ENCODE measurements around the gene USP48. TPM values are rescaled to one million over a fixed set of nuclear protein-coding genes. Genes with fewer than 3 reads are reported as not detected.

The USP48 gene
- total RNA-seq, 1 donor from 2014 or later, result 88.7 TPM

GRCh38 chr1:21763694-21764419 is 19.1 kb downstream of the USP48 start:
- no peaks in the 10 kb centered on the region for H3K9me3 Mint-ChIP-seq
- peaks cover 5% of the 10 kb centered on the region for H3K36me3 Mint-ChIP-seq (ENCODE audit: low read depth)
- H3K4me3 Mint-ChIP-seq, result no peak overlapping the region
- H3K4me1 Mint-ChIP-seq (ENCODE audit: low read depth), result peaks cover 47% of the 10 kb centered on the region
- no peaks in the 10 kb centered on the region for H3K27me3 Mint-ChIP-seq (ENCODE audit: insufficient read depth)
- H3K27ac Mint-ChIP-seq, result no peak overlapping the region
- intact Hi-C loops (cut with micrococcal nuclease), result no loop called here
- no peak for DNase-seq (ENCODE audit: low spot score)

GRCh38 chr1:21763236-21763635 is 19.7 kb downstream of the USP48 start:
- Mint-ChIP-seq H3K4me3 (no peak overlapping the region), H3K4me1 (ENCODE audit: low read depth) (peaks cover 41% of the 10 kb centered on the region)

GRCh38 chr1:21762022-21762404 is 20.9 kb downstream of the USP48 start:
- intact Hi-C loops (cut with micrococcal nuclease), result no loop called here
- Mint-ChIP-seq H3K36me3 (ENCODE audit: low read depth) (peaks cover 6% of the 10 kb centered on the region), H3K27me3 (ENCODE audit: insufficient read depth) (no peaks in the 10 kb centered on the region), H3K4me3 (no peak overlapping the region), H3K4me1 (ENCODE audit: low read depth) (peaks cover 47% of the 10 kb centered on the region), H3K9me3 (no peaks in the 10 kb centered on the region), H3K27ac (peak overlapping the region; percentile 7)
- no peak for DNase-seq (ENCODE audit: low spot score)

More at GRCh38 chr1:21763236-21763635, 19.7 kb downstream of the USP48 start:
- Mint-ChIP-seq H3K27me3 (ENCODE audit: insufficient read depth) (no peaks in the 10 kb centered on the region), H3K27ac (no peak overlapping the region), H3K9me3 (no peaks in the 10 kb centered on the region), H3K36me3 (ENCODE audit: low read depth) (peaks cover 4% of the 10 kb centered on the region)
- DNase-seq (ENCODE audit: low spot score), result no peak
- intact Hi-C loops (cut with micrococcal nuclease), result no loop called here

- DNase-seq (ENCODE audit: low spot score), result no peak
- no peaks in the 10 kb centered on the region for H3K9me3 Mint-ChIP-seq
- no peak overlapping the region for H3K4me3 Mint-ChIP-seq
- peaks cover 9% of the 10 kb centered on the region for H3K36me3 Mint-ChIP-seq (ENCODE audit: low read depth)
- peaks cover 41% of the 10 kb centered on the region for H3K4me1 Mint-ChIP-seq (ENCODE audit: low read depth)
- no peaks in the 10 kb centered on the region for H3K27me3 Mint-ChIP-seq (ENCODE audit: insufficient read depth)
- intact Hi-C loops (cut with micrococcal nuclease), result no loop called here
- peak overlapping the region; percentile 12 for H3K27ac Mint-ChIP-seq
Measured at GRCh38 chr1:21761052-21761451, 21.9 kb downstream of the USP48 start.

- H3K4me3 Mint-ChIP-seq, result no peak overlapping the region
- no peaks in the 10 kb centered on the region for H3K9me3 Mint-ChIP-seq
- peaks cover 30% of the 10 kb centered on the region for H3K4me1 Mint-ChIP-seq (ENCODE audit: low read depth)
- H3K36me3 Mint-ChIP-seq (ENCODE audit: low read depth), result peaks cover 12% of the 10 kb centered on the region
- H3K27ac Mint-ChIP-seq, result no peak overlapping the region
- DNase-seq (ENCODE audit: low spot score), result no peak
- no peaks in the 10 kb centered on the region for H3K27me3 Mint-ChIP-seq (ENCODE audit: insufficient read depth)
- intact Hi-C loops (cut with micrococcal nuclease), result no loop called here
Measured at GRCh38 chr1:21759818-21760217, 23.1 kb downstream of the USP48 start.

GRCh38 chr1:21759182-21759581 is 23.8 kb downstream of the USP48 start:
- intact Hi-C loops (cut with micrococcal nuclease), result no loop called here
- H3K4me3 Mint-ChIP-seq, result no peak overlapping the region
- peaks cover 17% of the 10 kb centered on the region for H3K36me3 Mint-ChIP-seq (ENCODE audit: low read depth)
- no peaks in the 10 kb centered on the region for H3K27me3 Mint-ChIP-seq (ENCODE audit: insufficient read depth)
- peaks cover 27% of the 10 kb centered on the region for H3K4me1 Mint-ChIP-seq (ENCODE audit: low read depth)
- no peaks in the 10 kb centered on the region for H3K9me3 Mint-ChIP-seq
- H3K27ac Mint-ChIP-seq, result no peak overlapping the region
- no peak for DNase-seq (ENCODE audit: low spot score)

- intact Hi-C loops (cut with micrococcal nuclease), result no loop called here
Measured at GRCh38 chr1:21758614-21759013, 24.3 kb downstream of the USP48 start.

GRCh38 chr1:21756393-21757089 is 26.4 kb downstream of the USP48 start:
- Mint-ChIP-seq H3K36me3 (ENCODE audit: low read depth) (peaks cover 26% of the 10 kb centered on the region), H3K4me1 (ENCODE audit: low read depth) (peaks cover 19% of the 10 kb centered on the region), H3K27ac (no peak overlapping the region), H3K9me3 (no peaks in the 10 kb centered on the region), H3K27me3 (ENCODE audit: insufficient read depth) (no peaks in the 10 kb centered on the region), H3K4me3 (no peak overlapping the region)
- intact Hi-C loops (cut with micrococcal nuclease), result no loop called here
- DNase-seq (ENCODE audit: low spot score), result no peak

More at GRCh38 chr1:21758614-21759013, 24.3 kb downstream of the USP48 start:
- H3K27me3 Mint-ChIP-seq (ENCODE audit: insufficient read depth), result no peaks in the 10 kb centered on the region
- no peak overlapping the region for H3K4me3 Mint-ChIP-seq
- peaks cover 27% of the 10 kb centered on the region for H3K4me1 Mint-ChIP-seq (ENCODE audit: low read depth)
- no peaks in the 10 kb centered on the region for H3K9me3 Mint-ChIP-seq
- H3K36me3 Mint-ChIP-seq (ENCODE audit: low read depth), result peaks cover 21% of the 10 kb centered on the region
- no peak for DNase-seq (ENCODE audit: low spot score)
- H3K27ac Mint-ChIP-seq, result no peak overlapping the region

GRCh38 chr1:21755067-21755466 is 27.9 kb downstream of the USP48 start:
- DNase-seq (ENCODE audit: low spot score), result no peak
- no peak overlapping the region for H3K4me3 Mint-ChIP-seq
- H3K27ac Mint-ChIP-seq, result no peak overlapping the region
- H3K36me3 Mint-ChIP-seq (ENCODE audit: low read depth), result peaks cover 35% of the 10 kb centered on the region
- no peaks in the 10 kb centered on the region for H3K9me3 Mint-ChIP-seq
- intact Hi-C loops (cut with micrococcal nuclease), result no loop called here
- H3K27me3 Mint-ChIP-seq (ENCODE audit: insufficient read depth), result no peaks in the 10 kb centered on the region
- H3K4me1 Mint-ChIP-seq (ENCODE audit: low read depth), result peaks cover 21% of the 10 kb centered on the region

GRCh38 chr1:21754583-21754982 is 28.4 kb downstream of the USP48 start:
- Mint-ChIP-seq H3K9me3 (no peaks in the 10 kb centered on the region), H3K36me3 (ENCODE audit: low read depth) (peaks cover 38% of the 10 kb centered on the region), H3K4me1 (ENCODE audit: low read depth) (peaks cover 18% of the 10 kb centered on the region), H3K27ac (no peak overlapping the region), H3K27me3 (ENCODE audit: insufficient read depth) (no peaks in the 10 kb centered on the region), H3K4me3 (no peak overlapping the region)
- intact Hi-C loops (cut with micrococcal nuclease), result no loop called here
- no peak for DNase-seq (ENCODE audit: low spot score)

- intact Hi-C loops (cut with micrococcal nuclease), result no loop called here
- Mint-ChIP-seq H3K27ac (no peak overlapping the region), H3K36me3 (ENCODE audit: low read depth) (peaks cover 40% of the 10 kb centered on the region), H3K4me1 (ENCODE audit: low read depth) (peaks cover 5% of the 10 kb centered on the region), H3K4me3 (no peak overlapping the region), H3K27me3 (ENCODE audit: insufficient read depth) (no peaks in the 10 kb centered on the region), H3K9me3 (no peaks in the 10 kb centered on the region)
- no peak for DNase-seq (ENCODE audit: low spot score)
Measured at GRCh38 chr1:21752186-21752585, 30.8 kb downstream of the USP48 start.

- H3K36me3 Mint-ChIP-seq (ENCODE audit: low read depth), result peaks cover 38% of the 10 kb centered on the region
- no peaks in the 10 kb centered on the region for H3K9me3 Mint-ChIP-seq
- no peak overlapping the region for H3K27ac Mint-ChIP-seq
- H3K4me1 Mint-ChIP-seq (ENCODE audit: low read depth), result peaks cover 5% of the 10 kb centered on the region
- intact Hi-C loops (cut with micrococcal nuclease), result no loop called here
- H3K4me3 Mint-ChIP-seq, result no peak overlapping the region
- H3K27me3 Mint-ChIP-seq (ENCODE audit: insufficient read depth), result no peaks in the 10 kb centered on the region
- DNase-seq (ENCODE audit: low spot score), result no peak
Measured at GRCh38 chr1:21751281-21751680, 31.7 kb downstream of the USP48 start.

- H3K36me3 Mint-ChIP-seq (ENCODE audit: low read depth), result peaks cover 38% of the 10 kb centered on the region
- peaks cover 5% of the 10 kb centered on the region for H3K4me1 Mint-ChIP-seq (ENCODE audit: low read depth)
- intact Hi-C loops (cut with micrococcal nuclease), result no loop called here
- H3K27me3 Mint-ChIP-seq (ENCODE audit: insufficient read depth), result no peaks in the 10 kb centered on the region
- no peak overlapping the region for H3K4me3 Mint-ChIP-seq
- DNase-seq (ENCODE audit: low spot score), result no peak
- no peak overlapping the region for H3K27ac Mint-ChIP-seq
- no peaks in the 10 kb centered on the region for H3K9me3 Mint-ChIP-seq
Measured at GRCh38 chr1:21750841-21751240, 32.1 kb downstream of the USP48 start.
